Testis (tissue), 2 donors: ENCODE results near the gene KIF26B.
"Not testable (repeated sequence)": the region's sequence is repeated elsewhere in the genome, so short reads cannot be mapped to it uniquely, and the experiment has no call there.

Experiments used
- CTCF ChIP-seq, 3 experiments: fragments of 450-650 bp in 2 of 3; fragments of 200-600 bp in 1 of 3; sonication (generic) in 1 of 3; IDR thresholded peaks; one replicate each; pipeline ENCODE4 v1.5.1; 2016 to 2019; ENCODE audit warnings: antibody characterized with exemption in 3 of 3, mild to moderate bottlenecking in 2 of 3, moderate library complexity in 1 of 3
- POLR2A ChIP-seq: fragments of 450-650 bp; IDR thresholded peaks from one replicate; pipeline ENCODE4 v1.6.1; 2017; ENCODE audit warnings: antibody characterized with exemption, mild to moderate bottlenecking, moderate library complexity

GRCh38 chr1:245672836-245673656 lies 518.3 kb downstream of the KIF26B start:
- TF ChIP-seq CTCF (IDR thresholded peaks at IDR 0.05); POLR2A: not testable (repeated sequence)
